ENCODE results near the gene TSHR. TPM values are rescaled to one million over a fixed set of nuclear protein-coding genes. Genes with fewer than 3 reads are reported as not detected.
A peak's percentile ranks its signal among the peaks of the same experiment; 100 is the strongest.

The TSHR gene
- total RNA-seq, 1 experiment from 2014 or later = not detected

- H4K20me1 ChIP-seq (ENCODE audit: insufficient read depth, low read depth, low read length) = no peaks in the 10 kb centered on the region
- H3K79me2 ChIP-seq (ENCODE audit: low read length) = peaks cover 10% of the 10 kb centered on the region
- no peaks in the 10 kb centered on the region for H3K36me3 ChIP-seq (ENCODE audit: insufficient read depth, low read length)
- H3K9me3 ChIP-seq (ENCODE audit: low read length) = no peaks in the 10 kb centered on the region
- H3K27ac ChIP-seq (ENCODE audit: low read length) = peak overlapping the region; percentile 87
- H3K9ac ChIP-seq (ENCODE audit: low read length) = peak overlapping the region; percentile 81
- DNase-seq = no peak
- H3K9me2 ChIP-seq (replicated peaks; ENCODE audit: insufficient read depth, low read length) = no peaks in the 10 kb centered on the region
- H3K4me1 ChIP-seq (ENCODE audit: low read length) = peaks cover 63% of the 10 kb centered on the region
- H3K27me3 ChIP-seq (ENCODE audit: low read length) = no peaks in the 10 kb centered on the region
- peak overlapping the region; percentile 73 for H3K4me3 ChIP-seq (ENCODE audit: low read length)
- H3K4me2 ChIP-seq (ENCODE audit: low read depth, low read length, poor library complexity, severe bottlenecking) = peak overlapping the region; percentile 80
- H2AFZ ChIP-seq (ENCODE audit: low read length) = peak overlapping the region; percentile 4; the same call in 1 of the 2 replicates
Measured at GRCh38 chr14:81169267-81169666, 213.8 kb downstream of the TSHR start.

GRCh38 chr14:81169711-81170103 lies 214.3 kb downstream of the TSHR start:
- H3K4me3 ChIP-seq (ENCODE audit: low read length) = peak overlapping the region; percentile 73
- no peaks in the 10 kb centered on the region for H4K20me1 ChIP-seq (ENCODE audit: insufficient read depth, low read depth, low read length)
- peaks cover 61% of the 10 kb centered on the region for H3K4me1 ChIP-seq (ENCODE audit: low read length)
- H3K27ac ChIP-seq (ENCODE audit: low read length) = peak overlapping the region; percentile 87
- peak; percentile 81 for DNase-seq
- H2AFZ ChIP-seq (ENCODE audit: low read length) = peak overlapping the region; percentile 4; the same call in 1 of the 2 replicates
- peaks cover 10% of the 10 kb centered on the region for H3K79me2 ChIP-seq (ENCODE audit: low read length)
- no peaks in the 10 kb centered on the region for H3K9me3 ChIP-seq (ENCODE audit: low read length)
- H3K9me2 ChIP-seq (replicated peaks; ENCODE audit: insufficient read depth, low read length) = no peaks in the 10 kb centered on the region
- H3K9ac ChIP-seq (ENCODE audit: low read length) = peak overlapping the region; percentile 81
- H3K4me2 ChIP-seq (ENCODE audit: low read depth, low read length, poor library complexity, severe bottlenecking) = peak overlapping the region; percentile 80
- no peaks in the 10 kb centered on the region for H3K36me3 ChIP-seq (ENCODE audit: insufficient read depth, low read length)
- no peaks in the 10 kb centered on the region for H3K27me3 ChIP-seq (ENCODE audit: low read length)

DNA sequence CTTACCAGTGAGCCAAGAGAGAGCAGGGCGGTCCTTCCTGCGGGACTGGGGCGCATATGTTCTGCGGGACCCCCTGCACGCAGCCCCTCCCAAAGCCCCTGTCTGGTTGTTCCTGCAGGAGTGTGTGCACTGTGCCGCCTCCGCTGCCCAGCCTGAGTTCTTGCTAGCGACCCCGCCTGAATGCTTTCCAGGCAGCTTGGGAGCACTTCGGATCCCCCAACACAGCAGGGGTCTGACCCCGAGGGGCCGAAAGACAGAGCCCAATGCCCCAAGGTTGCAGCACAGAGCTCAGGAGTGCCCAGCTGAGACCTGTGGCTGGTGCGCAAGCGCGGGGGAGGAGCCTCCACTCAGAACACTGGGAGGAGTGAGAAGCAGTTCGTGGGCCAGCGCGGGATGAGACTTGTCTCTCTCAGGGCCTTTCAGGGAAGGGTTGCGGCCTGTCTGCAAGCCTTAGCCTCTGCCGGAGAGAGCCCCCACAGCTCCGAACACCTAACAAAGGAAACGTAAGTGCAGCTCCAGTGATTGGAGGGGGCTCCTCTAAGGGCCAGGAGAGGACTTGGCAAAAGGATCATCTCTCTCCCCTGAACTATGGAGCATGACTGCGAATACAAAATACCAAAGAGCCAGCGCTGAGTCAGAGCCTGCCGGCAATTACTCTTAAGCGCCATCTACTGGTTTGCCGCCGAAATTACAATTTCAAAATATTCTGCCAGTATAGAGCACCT lies 214.8 kb downstream of the TSHR start:
- Histone ChIP-seq H3K36me3 (ENCODE audit: insufficient read depth, low read length) (no peaks in the 10 kb centered on the region), H3K9me3 (ENCODE audit: low read length) (no peaks in the 10 kb centered on the region), H4K20me1 (ENCODE audit: insufficient read depth, low read depth, low read length) (no peaks in the 10 kb centered on the region), H3K4me2 (ENCODE audit: low read depth, low read length, poor library complexity, severe bottlenecking) (peak overlapping the region; percentile 80), H3K27ac (ENCODE audit: low read length) (peak overlapping the region; percentile 87), H3K27me3 (ENCODE audit: low read length) (no peaks in the 10 kb centered on the region), H3K9me2 (replicated peaks; ENCODE audit: insufficient read depth, low read length) (no peaks in the 10 kb centered on the region), H2AFZ (ENCODE audit: low read length) (no peak overlapping the region; the same call in 1 of the 2 replicates), H3K9ac (ENCODE audit: low read length) (peak overlapping the region; percentile 81), H3K4me3 (ENCODE audit: low read length) (peak overlapping the region; percentile 73), H3K4me1 (ENCODE audit: low read length) (peaks cover 62% of the 10 kb centered on the region), H3K79me2 (ENCODE audit: low read length) (peaks cover 10% of the 10 kb centered on the region)
- DNase-seq = peak; percentile 98

DNA sequence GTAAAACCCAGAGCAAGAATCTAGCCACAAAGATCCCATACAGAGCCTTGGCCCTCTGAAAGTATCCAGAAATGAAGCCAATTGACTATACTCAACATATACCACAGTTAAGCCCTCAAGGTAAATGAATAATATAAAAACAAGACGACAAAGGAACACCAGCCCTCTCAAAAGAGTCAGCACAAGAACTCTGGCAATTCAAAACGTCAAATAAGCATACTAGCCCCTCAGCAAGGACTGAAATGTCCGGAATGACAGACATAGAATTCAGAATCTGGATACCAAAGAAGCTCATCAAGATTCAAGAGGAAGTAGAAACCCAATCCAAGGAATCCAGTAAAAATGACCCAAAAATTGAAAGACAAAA lies 215.4 kb downstream of the TSHR start:
- H3K4me1 ChIP-seq (ENCODE audit: low read length) = peaks cover 66% of the 10 kb centered on the region
- no peaks in the 10 kb centered on the region for H3K36me3 ChIP-seq (ENCODE audit: insufficient read depth, low read length)
- no peak overlapping the region for H2AFZ ChIP-seq (ENCODE audit: low read length)
- H3K9me3 ChIP-seq (ENCODE audit: low read length) = no peaks in the 10 kb centered on the region
- H3K79me2 ChIP-seq (ENCODE audit: low read length) = peaks cover 10% of the 10 kb centered on the region
- no peaks in the 10 kb centered on the region for H3K9me2 ChIP-seq (replicated peaks; ENCODE audit: insufficient read depth, low read length)
- peak; percentile 67 for DNase-seq
- H3K27ac ChIP-seq (ENCODE audit: low read length) = peak overlapping the region; percentile 87
- H3K4me2 ChIP-seq (ENCODE audit: low read depth, low read length, poor library complexity, severe bottlenecking) = peak overlapping the region; percentile 80
- H3K9ac ChIP-seq (ENCODE audit: low read length) = peak overlapping the region; percentile 81
- H3K27me3 ChIP-seq (ENCODE audit: low read length) = no peaks in the 10 kb centered on the region
- no peaks in the 10 kb centered on the region for H4K20me1 ChIP-seq (ENCODE audit: insufficient read depth, low read depth, low read length)
- peak overlapping the region; percentile 73 for H3K4me3 ChIP-seq (ENCODE audit: low read length)

DNA sequence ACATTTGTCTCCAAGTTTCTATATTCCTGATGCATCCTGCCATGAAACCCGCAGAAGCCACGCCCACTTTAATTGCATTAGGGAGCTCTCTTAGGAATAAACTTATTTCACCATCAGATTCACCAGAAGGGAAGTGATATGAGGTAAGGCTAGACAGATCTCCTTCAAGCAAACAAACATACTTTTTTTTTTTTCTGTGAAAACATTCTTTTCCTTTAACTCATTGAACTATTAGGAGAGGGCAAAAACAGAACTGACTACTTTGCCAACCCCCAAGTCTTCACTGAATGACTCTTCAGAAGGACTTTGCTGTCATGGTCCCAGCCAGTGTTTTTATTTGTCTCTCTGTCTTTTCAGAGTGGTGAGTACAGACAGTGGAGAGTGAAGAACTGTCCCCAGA lies 216.9 kb downstream of the TSHR start:
- peak overlapping the region; percentile 81 for H3K9ac ChIP-seq (ENCODE audit: low read length)
- H2AFZ ChIP-seq (ENCODE audit: low read length) = 0 out of 2 replicates have a peak overlapping the region, but pooled peaks have one; percentile 2
- DNase-seq = no peak
- H3K9me3 ChIP-seq (ENCODE audit: low read length) = no peaks in the 10 kb centered on the region
- H3K36me3 ChIP-seq (ENCODE audit: insufficient read depth, low read length) = no peaks in the 10 kb centered on the region
- peaks cover 77% of the 10 kb centered on the region for H3K4me1 ChIP-seq (ENCODE audit: low read length)
- H3K4me2 ChIP-seq (ENCODE audit: low read depth, low read length, poor library complexity, severe bottlenecking) = peak overlapping the region; percentile 80
- no peaks in the 10 kb centered on the region for H4K20me1 ChIP-seq (ENCODE audit: insufficient read depth, low read depth, low read length)
- H3K9me2 ChIP-seq (replicated peaks; ENCODE audit: insufficient read depth, low read length) = no peaks in the 10 kb centered on the region
- peak overlapping the region; percentile 35 for H3K4me3 ChIP-seq (ENCODE audit: low read length)
- peaks cover 10% of the 10 kb centered on the region for H3K79me2 ChIP-seq (ENCODE audit: low read length)
- H3K27ac ChIP-seq (ENCODE audit: low read length) = peak overlapping the region; percentile 87
- H3K27me3 ChIP-seq (ENCODE audit: low read length) = no peaks in the 10 kb centered on the region

- Histone ChIP-seq H3K9ac (ENCODE audit: low read length) (peak overlapping the region; percentile 81), H3K4me3 (ENCODE audit: low read length) (peak overlapping the region; percentile 35), H3K27me3 (ENCODE audit: low read length) (no peaks in the 10 kb centered on the region), H4K20me1 (ENCODE audit: insufficient read depth, low read depth, low read length) (no peaks in the 10 kb centered on the region), H3K4me2 (ENCODE audit: low read depth, low read length, poor library complexity, severe bottlenecking) (peak overlapping the region; percentile 80), H3K79me2 (ENCODE audit: low read length) (peaks cover 10% of the 10 kb centered on the region), H3K36me3 (ENCODE audit: insufficient read depth, low read length) (no peaks in the 10 kb centered on the region), H2AFZ (ENCODE audit: low read length) (0 out of 2 replicates have a peak overlapping the region, but pooled peaks have one; percentile 2), H3K27ac (ENCODE audit: low read length) (peak overlapping the region; percentile 87), H3K4me1 (ENCODE audit: low read length) (peaks cover 82% of the 10 kb centered on the region), H3K9me2 (replicated peaks; ENCODE audit: insufficient read depth, low read length) (no peaks in the 10 kb centered on the region), H3K9me3 (ENCODE audit: low read length) (no peaks in the 10 kb centered on the region)
- no peak for DNase-seq
Measured at GRCh38 chr14:81172881-81173280, 217.5 kb downstream of the TSHR start.

DNA sequence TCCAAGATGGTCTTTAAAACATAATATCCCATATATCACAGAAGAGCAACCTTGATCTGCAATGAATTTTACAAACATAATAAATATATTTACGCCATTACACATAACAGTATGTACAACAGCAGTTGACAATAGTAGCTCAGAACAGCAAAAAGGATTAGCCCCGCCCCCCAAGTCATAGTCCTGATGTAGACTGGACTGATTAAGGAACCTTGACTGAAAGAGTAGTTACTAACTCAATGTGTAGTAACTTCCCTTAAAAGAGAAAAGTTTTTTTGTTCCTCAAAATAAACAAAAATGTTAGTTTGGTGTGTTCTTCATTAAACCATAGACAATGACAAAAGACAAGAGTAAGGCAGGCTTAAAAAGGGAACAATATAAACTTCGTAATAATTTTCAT lies 220.8 kb downstream of the TSHR start:
- Histone ChIP-seq H3K79me2 (ENCODE audit: low read length) (peaks cover 4% of the 10 kb centered on the region; the same call in 1 of the 2 replicates), H3K4me3 (ENCODE audit: low read length) (0 out of 2 replicates have a peak overlapping the region, but pooled peaks have one; percentile 6), H2AFZ (ENCODE audit: low read length) (0 out of 2 replicates have a peak overlapping the region, but pooled peaks have one; percentile 22), H3K9me2 (replicated peaks; ENCODE audit: insufficient read depth, low read length) (no peaks in the 10 kb centered on the region), H3K9ac (ENCODE audit: low read length) (no peak overlapping the region), H3K4me2 (ENCODE audit: low read depth, low read length, poor library complexity, severe bottlenecking) (peak overlapping the region; percentile 43), H4K20me1 (ENCODE audit: insufficient read depth, low read depth, low read length) (no peaks in the 10 kb centered on the region), H3K4me1 (ENCODE audit: low read length) (peaks cover 87% of the 10 kb centered on the region), H3K27me3 (ENCODE audit: low read length) (no peaks in the 10 kb centered on the region), H3K36me3 (ENCODE audit: insufficient read depth, low read length) (no peaks in the 10 kb centered on the region; the same call in 1 of the 2 replicates), H3K9me3 (ENCODE audit: low read length) (no peaks in the 10 kb centered on the region), H3K27ac (ENCODE audit: low read length) (peak overlapping the region; percentile 66)
- peak; percentile 79 for DNase-seq

DNA sequence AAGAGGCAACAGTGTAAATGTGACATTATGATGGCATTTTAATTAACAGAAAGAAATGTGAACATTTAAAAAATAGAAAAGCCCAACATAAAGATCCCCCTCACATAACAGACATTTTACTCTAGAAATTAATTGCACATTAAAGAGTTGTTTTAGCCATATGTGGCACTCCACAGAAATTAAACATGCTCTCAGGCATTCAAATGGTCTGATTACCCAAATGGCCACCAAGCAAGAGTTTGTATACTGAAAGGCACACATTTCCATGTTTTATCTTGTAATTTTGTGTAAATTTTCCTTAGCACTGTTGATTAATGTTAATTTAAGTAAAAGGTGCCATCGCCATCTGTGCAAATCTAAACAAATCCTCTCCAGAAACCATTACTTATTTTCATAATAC lies 221.8 kb downstream of the TSHR start:
- no peaks in the 10 kb centered on the region; the same call in 1 of the 2 replicates for H3K36me3 ChIP-seq (ENCODE audit: insufficient read depth, low read length)
- DNase-seq = no peak
- peak overlapping the region; percentile 22 for H2AFZ ChIP-seq (ENCODE audit: low read length)
- H3K4me3 ChIP-seq (ENCODE audit: low read length) = peak overlapping the region; percentile 18
- H3K9me2 ChIP-seq (replicated peaks; ENCODE audit: insufficient read depth, low read length) = no peaks in the 10 kb centered on the region
- peaks cover 79% of the 10 kb centered on the region for H3K4me1 ChIP-seq (ENCODE audit: low read length)
- H3K27me3 ChIP-seq (ENCODE audit: low read length) = no peaks in the 10 kb centered on the region
- peaks cover 4% of the 10 kb centered on the region for H3K79me2 ChIP-seq (ENCODE audit: low read length)
- H4K20me1 ChIP-seq (ENCODE audit: insufficient read depth, low read depth, low read length) = no peaks in the 10 kb centered on the region
- no peak overlapping the region for H3K9ac ChIP-seq (ENCODE audit: low read length)
- H3K9me3 ChIP-seq (ENCODE audit: low read length) = no peaks in the 10 kb centered on the region
- peak overlapping the region; percentile 66 for H3K27ac ChIP-seq (ENCODE audit: low read length)
- H3K4me2 ChIP-seq (ENCODE audit: low read depth, low read length, poor library complexity, severe bottlenecking) = peak overlapping the region; percentile 43
